C1 segment of cervical spinal cord (tissue), 14 donors: ENCODE measurements around the gene CYTH4.

ENCODE experiments used
- DNase-seq, 14 donors: peaks; one replicate each; lab custom pipeline; 2025; lab: John Stamatoyannopoulos, UW

Gene CYTH4

DNA sequence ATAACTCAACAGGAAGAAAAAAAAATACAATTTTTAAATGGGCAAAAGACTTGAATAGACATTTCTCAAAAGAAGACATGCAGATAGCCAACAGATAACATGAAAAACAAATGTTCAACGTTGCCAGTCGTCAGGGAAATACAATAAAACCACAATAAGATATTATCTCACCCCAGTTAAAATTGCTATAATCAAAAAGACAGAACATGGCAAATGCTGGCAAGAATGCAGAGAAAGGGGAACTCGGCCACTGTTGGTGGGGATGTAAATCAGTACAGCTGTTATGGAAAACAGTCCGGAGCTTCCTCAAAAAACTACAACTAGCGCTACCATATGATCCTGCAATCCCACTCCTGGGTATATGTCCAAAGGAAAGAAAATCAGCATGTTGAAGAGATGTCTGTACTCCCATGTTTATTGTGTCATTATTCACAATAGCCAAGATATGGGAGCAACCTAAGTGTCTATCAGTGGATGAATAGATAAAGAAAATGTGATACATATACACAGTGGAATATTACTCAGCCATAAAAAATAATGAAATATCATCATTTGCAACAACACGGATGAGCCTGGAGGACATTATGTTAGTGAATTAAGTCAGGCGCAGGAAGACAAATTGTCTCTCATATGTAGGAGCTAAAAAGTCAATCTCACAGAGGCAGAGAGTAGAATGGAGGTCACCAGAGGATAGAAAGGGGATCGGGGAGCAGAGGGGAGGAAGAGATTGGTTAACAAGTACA lies 12.2 kb upstream of the CYTH4 start:
- no peak for DNase-seq

DNA sequence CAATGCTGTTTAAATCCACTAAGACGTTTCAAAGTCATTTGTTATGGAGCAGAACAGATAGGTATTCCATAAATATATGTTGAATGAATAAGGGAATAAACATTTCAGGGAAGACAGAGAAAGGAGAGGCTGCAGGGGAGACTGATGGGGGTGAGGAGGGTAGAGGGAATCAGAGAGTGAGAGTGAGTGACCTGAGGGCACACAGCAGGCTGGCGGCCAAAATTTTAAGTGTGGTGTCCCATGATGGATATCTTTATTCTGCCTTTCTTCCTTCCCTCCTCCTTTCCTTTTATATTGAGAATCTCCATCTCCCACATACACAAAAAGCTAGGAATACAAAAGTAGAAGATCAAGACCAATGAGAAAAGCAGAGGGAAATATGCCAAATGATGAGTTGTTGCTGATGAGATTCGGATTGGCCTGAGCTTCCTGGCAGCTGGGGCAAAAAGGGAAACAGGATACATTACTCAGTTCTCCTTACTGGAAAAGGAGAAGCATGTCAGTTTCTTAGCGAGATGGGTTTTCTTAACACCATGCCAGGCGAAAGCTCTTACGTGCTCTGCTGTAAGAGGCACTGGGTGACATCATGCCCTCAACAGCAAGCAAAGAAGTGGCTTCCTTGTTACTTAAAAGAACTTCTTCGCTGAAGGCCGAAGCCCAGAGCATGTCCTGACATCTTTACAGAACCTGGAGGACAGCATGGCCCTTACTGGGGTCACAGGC lies 11.2 kb upstream of the CYTH4 start:
- DNase-seq: no peak

DNA sequence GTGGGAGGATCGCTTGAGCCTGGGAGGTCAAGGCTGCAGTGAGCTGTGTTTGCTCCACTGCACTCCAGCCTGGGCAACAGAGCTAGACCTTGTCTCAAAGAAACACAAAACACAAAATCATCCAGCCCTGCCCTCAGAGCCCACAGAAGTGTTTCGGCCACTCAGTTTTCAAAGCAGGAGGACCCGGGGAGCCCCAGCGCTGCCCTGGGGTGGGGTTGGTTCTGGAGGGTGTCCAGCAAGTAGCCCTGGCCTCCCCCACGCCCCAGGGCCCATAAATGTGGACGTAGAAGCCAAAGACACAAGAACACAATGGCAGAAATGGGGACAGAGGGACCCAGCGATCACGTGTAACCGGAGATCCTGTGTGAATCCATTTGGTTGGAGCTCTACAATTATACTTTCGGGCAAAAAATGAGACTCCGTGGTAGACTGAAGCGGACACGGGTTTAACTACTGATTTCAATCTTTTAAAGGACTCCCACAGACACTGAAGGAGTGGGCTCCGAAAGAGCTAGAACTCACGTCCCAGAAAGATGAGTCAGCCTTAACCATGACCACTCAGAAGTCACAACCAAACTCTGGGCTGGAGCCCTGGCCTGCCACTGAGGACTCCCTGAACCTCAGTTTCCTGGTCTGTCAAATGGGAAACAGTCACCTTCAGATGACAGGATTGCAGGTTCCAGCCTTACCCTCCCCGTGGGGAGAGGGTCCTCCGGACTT lies 9.0 kb upstream of the CYTH4 start:
- DNase-seq: no peak

DNA sequence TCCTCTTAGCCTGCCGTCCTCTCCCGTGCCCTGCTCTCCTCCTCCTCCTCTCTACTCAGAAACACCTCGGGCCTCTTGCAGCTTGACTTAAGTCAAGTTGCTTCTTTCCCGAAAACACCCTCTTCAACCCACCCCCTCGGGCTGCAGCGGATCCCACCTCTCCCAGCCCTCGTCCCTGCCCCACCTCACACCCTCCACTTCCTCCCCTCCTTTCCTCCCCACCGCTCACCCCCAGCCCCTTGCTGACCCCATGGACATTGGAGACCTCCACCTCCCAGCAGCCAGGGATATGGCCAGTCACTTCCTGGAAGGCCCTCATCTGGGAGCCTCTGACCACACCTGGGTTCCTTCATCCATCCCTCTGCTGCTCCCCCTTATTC lies 8.5 kb upstream of the CYTH4 start:
- DNase-seq: no peak

DNA sequence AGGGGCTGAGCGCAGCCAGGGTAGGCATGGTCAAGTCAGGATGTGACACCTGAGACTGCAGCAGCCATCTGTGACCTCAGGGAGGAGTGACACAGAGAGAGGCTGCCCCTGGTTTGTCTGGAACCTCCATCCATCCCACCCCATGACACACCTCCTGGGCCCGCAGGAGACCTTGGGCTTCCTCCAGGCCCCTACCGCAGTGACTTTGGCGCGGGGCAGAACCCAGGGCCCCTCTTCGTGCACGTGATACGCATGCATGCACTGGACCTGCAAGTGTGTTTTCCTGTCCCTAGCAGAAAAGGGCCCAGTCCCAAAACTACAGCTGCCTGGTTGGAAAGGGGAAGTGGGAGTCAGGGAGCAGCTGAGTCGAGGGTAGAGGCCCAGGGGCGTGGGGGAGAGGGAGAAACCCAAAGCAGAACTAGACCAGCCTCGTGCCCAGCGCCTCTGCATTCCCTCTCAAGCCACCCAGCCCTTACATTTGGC lies 7.9 kb upstream of the CYTH4 start:
- peak in 9 of 14 donors; percentile 8 to 65 (median 21) for DNase-seq

DNA sequence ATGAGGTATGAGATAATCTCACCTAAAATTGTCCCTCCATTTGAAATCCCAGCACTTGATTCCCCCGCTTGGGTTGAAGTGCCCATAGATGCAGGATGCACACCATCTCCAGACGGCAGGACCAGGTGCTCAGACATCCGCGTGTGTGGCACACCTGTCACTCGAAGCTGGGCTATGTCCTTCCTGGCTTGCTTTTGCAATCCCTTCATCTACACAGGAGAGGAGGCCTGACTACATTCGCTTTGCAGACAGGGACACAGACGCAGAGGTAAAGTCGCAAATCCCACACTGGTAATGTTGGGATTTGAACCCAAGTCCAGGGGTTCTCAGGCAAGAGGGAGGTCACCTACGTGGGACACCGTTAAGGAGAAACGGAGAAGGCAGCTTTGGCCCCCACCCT lies 7.2 kb upstream of the CYTH4 start:
- no peak for DNase-seq

DNA sequence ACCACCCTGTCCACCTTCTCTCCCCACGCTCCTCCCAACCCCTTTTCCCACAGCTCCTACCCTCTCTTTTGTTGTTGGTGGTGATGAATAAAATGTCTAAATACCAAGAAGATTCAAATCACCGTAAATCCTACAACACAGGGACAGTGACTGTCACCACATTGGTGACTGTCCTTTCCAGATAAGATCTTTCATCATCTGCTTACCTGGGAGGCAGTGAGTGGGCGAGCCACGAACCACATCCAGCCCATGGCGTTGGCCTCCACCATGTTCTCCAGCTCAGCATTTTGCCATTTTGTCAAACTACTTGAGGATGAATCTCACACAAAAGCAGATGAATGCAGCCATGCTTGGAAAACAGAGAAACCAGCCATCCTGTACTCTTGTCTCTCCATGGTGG lies 6.7 kb upstream of the CYTH4 start:
- DNase-seq: no peak

DNA sequence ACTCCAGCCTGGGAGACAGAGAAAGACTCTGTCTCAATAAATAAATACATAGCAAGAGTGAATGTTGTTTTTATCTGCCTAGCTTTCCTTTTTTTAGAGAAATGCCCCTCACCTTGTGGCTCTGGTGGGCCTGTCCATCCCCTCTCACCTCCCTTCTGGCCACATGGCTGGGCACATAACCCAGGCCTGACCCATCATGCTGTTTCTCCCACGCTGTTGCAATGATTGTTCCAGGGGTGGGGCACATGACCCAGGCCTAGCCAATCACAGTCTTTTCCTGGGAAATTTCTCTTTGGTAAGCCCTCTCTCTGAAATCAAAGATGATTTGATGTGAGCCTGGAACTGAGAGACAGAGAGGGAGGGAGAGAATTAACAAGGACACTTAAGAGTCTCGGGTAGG lies 5.5 kb upstream of the CYTH4 start:
- DNase-seq: no peak

DNA sequence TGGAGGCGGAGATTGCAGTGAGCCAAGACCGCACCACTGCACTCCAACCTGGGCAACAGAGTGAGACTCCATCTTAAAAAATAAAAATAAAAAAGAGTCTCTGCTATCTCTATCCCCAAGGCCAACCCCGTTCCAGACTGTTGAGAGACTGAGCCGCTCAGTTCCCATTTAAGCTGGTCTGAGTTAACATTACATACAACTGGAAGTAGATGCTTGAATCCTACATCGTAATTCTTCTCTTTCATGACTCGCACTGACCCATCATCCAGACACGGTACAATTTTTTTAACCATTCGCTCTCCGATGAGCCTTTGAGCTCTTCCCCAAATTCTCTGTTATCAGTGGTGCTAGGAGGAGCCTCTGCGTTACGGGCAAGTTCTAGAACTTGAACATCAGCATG lies 4.9 kb upstream of the CYTH4 start:
- DNase-seq: no peak

DNA sequence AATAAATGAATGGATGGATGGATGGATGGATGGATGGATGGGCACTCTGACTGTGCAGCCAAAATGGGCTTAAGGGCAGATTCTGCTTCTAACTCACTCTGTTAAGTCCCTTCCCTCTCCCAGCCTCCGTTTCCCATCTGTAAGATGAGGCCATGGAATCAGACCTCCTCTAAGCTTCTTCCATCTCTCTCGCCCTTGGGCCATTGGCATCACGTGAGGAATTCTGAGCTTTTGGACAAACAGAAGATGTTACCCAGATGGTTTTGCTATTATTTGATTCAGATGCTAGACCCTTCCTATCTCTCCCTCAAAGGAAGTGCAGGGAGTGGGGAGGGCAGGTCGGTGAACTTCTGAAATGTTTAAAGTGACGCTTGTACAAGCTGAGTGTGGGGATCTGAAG lies 4.0 kb upstream of the CYTH4 start:
- no peak for DNase-seq

DNA sequence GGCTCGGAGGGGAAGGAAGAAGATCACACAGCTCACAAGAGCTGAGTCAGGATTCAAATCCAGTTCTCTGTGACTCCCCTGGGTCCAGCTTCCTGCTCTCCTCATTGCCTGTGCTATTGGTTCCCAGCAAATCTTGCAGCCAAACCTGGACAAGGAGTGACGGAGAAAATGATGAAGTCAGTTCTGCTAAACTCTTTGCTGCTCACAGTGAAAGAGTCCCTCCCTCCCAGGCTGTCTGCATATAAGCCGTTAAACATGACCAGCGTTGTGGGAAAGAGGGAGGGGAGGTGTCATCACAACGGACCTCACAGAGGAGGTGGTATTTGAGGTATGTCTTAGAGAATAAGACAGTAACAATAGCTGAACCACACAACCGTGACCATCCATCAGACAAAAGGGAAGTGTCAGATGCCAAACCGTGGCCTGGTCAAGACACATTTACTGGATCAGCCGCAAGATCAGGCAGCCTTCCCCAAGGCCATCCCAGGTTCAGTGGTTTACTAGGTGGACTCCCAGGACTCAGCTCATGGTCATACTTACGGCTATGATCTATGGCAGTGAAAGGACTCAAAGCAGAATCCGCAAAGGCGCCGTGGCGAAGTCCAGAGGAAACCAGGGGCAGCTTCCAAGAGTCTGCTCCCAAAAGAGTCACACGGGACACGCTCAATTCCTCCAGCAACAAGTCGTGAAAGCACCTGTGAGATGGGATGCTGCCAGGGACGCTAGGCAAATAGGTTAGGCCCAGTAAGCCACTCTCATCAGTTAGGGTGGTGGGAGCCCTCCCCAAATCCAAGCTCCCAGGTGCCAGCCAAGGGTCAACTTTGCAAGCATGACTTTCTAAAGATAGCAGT lies 2.8 kb upstream of the CYTH4 start:
- DNase-seq: no peak

DNA sequence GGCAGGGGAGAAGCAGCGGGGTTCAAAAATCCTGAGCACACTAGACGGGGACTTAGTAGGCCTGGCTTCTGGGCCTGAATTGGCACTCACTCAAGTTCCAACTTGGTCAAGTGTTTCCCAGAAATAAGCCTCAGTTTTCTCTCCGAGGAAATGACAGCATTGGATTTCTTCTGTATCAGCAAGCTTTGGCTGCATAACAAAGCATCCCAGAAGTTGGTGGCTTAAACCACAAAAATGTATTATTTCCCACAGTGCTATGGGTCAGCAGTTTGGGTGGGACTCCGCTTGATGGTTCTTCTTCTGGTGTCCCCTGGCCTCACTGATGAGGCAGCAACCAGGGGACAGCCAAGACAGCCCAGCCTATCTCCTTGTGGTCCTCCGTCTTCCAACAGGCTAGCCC lies 1.6 kb upstream of the CYTH4 start:
- no peak for DNase-seq

DNA sequence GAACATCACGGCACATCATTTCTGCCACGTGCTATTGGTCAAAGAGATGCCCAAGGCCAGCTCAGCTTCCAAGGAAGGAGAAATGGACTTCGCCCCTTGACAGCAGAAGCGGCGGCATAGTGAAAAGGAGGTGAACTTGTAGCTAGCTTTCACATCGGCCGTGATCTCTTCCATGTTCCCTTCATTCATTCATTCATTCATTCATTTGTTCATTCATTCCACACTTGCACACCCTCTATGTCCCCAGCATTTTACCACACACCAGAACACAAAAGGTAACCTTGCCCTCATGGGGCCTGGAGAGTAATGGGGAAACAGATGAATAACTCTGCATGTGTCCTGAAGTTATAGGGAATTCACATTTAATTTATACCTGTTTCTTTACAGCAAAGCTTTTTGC lies 1.1 kb upstream of the CYTH4 start:
- DNase-seq: no peak

DNA sequence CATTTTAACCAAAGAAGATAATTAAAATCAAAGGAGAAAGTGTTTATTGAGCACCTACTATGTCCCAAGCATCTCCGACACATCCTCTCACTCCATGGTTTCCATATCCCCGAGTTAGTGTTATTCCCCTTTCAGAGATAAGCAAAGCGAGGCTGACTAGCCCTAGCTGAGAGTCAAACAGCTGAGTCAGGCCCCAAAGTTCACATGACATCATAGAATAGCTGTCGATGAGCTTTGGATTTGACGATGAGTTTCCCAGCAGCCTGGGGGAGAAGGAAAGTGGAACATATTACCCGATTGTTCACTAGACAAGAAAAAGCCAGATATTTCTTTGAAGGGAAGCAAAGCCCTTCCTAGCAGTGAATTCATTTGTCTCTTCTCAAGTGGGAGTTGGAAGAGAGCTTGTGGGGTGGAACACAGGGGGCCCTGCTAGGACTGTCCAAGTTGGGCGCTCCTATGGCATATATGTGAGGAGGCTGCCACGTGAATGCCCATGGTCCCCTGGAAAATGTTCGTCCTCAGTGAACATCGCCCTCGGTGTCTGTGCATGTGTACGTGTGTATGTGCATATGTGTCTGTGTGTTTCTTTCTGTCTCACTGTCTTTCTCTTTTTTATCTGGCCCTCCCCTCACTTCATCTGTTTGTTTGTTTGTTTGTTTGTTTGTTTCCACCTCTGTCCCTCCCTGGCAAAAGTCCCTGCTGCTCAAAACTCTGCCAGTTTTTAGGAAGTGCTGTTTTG lies 493 bp upstream of the CYTH4 start:
- DNase-seq: no peak

DNA sequence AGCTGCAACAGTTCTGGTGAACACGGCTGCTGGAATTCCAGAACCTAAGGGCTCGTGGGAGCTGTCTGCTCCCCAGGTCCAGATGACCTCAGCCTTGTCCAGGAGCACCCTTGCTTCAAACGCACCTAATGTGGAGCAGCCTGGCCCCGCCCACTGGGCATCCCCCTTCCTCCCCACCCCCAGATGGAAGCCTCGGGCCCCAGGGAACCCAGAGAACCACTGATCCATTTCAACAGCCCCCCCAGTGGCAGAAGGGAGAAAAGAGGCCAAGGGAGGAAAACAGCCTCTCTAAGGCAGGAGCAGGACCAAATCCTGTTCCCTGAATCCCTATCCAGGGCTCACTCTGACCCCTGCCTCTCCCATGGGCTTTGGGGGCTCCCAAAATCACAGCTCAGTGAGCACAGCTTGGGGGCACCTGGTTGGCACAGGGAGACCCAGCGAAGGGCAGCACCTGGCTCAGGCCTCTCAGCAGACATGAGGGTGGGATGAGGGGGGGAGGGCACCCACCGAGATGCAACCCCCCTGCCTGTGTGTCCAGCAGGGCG lies 1.2 kb downstream of the CYTH4 start:
- DNase-seq: peak in 1 of 14 donors; percentile 55

DNA sequence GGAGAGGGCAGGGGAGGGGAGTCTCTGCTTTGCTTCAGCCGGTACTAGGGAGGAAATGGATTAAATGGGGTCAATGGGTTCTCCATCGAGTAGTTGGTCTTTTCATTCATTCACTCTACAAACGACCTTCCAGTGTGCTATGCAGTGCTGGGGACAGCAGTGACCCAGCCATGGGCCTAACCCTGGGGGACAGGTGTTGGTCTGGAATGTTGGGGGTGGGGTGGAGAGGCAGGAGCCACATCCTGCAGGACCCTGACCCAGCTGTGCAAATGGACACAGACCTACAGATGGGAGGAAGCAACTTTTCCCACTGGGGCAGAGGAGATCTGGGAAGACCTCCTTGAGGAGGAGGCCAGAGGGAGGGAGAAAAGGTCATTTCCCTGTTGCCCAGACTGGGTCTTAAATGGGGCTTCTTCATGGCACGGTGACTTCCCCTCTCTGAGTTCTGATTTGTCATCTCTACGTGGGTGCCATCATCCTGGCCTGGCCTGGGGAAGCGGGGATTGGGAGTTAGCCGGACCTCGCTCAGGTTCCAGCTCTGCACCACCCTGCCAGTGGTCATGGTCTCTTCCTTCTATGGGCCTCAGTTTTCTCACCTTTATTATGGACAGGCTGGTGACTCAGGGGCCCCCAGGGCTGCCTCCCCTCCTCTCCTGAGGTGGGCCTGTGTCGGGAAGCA lies 2.0 kb downstream of the CYTH4 start:
- no peak for DNase-seq

DNA sequence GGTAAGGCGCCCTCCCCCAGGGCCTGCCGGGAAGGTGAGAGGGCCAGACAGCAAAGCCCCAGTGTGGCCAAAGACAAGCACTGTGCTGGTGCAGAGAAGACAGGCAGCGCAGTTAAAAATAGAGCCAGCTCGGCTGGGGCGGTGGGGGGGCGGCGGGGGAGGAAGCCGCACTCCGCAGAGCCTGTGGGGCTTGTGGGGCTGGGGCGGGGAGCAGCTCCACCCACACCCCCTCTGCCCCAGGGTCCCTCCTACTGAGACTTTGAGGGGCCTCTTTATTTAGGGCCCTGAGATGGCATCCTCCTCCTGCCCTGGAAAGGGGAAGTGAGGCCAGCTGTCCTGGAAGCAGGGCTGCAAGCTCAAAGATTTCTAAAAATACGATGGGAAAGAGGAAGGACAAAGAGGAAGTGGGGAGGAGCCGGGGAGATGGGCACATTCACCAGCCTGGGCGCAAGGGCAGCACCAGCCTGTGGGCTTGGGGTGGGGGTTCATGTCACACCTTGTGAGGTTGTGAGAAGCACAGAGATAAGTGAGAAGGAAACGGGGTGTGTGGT lies 2.6 kb downstream of the CYTH4 start:
- DNase-seq: peak in 9 of 14 donors; percentile 15 to 69 (median 55)

DNA sequence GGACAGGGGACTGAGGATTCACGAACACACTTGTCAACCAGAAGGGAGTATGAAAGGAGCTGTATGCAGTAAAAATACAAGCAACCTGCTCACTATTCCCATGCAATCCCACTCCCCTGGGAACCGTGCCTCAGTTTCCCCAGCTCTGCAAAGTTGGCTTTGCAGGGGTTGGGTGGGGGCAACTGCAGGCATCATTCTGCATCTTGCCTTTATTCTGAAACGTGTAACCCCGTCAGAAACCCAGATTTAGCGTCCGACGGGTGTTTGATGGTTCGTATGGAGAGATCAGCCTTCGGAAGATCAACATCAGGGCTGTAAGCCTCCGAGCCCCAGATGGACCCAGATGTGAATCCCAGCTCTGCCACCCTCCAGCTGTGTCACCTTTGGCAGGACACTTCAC lies 3.6 kb downstream of the CYTH4 start:
- DNase-seq: no peak

DNA sequence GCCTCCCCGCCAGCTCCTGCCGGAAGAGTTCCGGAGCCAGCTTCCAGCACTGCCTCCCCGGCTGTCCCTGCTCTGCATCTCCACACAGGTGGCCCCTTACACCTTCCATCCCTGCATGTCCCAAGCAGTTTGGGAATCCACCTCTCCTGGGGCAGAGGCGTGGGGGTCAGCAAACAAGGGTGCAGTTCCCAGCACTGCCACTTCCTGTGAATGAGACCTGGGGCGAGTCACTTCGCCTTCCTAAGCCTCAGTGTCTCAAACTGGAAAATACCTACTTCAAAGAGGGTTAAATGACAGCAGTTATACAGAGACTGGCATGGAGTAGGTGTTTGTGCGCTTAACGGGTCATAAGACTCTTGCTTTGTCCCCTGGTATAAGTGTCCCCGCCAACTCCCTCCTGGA lies 5.2 kb downstream of the CYTH4 start:
- no peak for DNase-seq

DNA sequence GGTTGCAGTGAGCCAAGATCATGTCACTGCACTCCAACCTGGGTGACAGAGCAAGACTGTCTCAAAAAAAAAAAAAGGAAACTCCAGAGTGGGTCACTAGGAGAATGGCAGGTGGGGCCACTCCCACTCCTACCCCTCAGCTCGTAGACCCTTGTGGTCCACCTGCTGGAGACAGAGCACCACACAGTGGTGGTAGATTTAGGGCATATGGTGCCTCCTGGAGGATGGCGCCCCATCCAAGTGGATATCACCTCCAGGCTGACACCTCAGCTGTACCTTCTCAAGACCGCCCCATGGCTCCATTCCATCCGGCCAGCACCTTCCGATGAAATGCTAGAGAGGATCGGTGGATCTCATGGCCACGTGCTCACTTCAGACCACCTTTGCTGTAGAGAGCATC lies 6.2 kb downstream of the CYTH4 start:
- DNase-seq: no peak
